ENCODE measurements around the gene CYBA. TPM values are rescaled to one million over a fixed set of nuclear protein-coding genes. Genes with fewer than 3 reads are reported as not detected.

CYBA gene
- total RNA-seq, 1 donor from 2014 or later = 233 TPM

GRCh38 chr16:88624481-88624880 lies 26.4 kb downstream of the CYBA start:
- DNase-seq (ENCODE audit: low spot score) = no peak
- intact Hi-C loops (cut with micrococcal nuclease) = no loop called here
- H3K27ac Mint-ChIP-seq = no peak overlapping the region
- H3K9me3 Mint-ChIP-seq = no peaks in the 10 kb centered on the region
- H3K4me1 Mint-ChIP-seq (ENCODE audit: low read depth) = peaks cover 8% of the 10 kb centered on the region
- H3K4me3 Mint-ChIP-seq (ENCODE audit: low read depth) = no peak overlapping the region
- H3K36me3 Mint-ChIP-seq (ENCODE audit: low read depth) = peaks cover 58% of the 10 kb centered on the region
- H3K27me3 Mint-ChIP-seq (ENCODE audit: low read depth) = no peaks in the 10 kb centered on the region

GRCh38 chr16:88623858-88624257 lies 27.0 kb downstream of the CYBA start:
- intact Hi-C loops (cut with micrococcal nuclease) = no loop called here
- Mint-ChIP-seq H3K36me3 (ENCODE audit: low read depth) (peaks cover 63% of the 10 kb centered on the region), H3K27me3 (ENCODE audit: low read depth) (no peaks in the 10 kb centered on the region), H3K4me1 (ENCODE audit: low read depth) (peaks cover 10% of the 10 kb centered on the region), H3K9me3 (no peaks in the 10 kb centered on the region), H3K27ac (no peak overlapping the region), H3K4me3 (ENCODE audit: low read depth) (no peak overlapping the region)
- no peak for DNase-seq (ENCODE audit: low spot score)

DNA sequence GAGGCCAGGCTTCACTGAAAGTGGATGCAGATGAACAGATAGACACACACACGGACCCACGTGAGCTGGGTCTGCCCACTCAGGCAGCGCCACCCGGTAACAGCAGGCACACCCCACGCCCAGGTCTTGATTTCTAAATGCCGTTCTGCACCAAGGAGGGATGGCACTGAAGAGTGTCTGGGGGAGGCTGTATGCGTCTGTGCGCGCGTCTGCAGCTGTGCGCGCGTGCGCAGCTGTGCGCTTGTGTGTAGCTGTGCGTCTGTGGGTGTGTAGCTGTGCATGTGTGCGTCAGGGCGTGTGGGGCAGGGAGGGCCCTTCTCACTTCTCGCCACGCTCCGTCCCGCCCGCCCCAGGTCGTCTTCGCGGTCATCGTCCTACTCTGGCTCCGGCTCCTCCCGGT lies 28.0 kb downstream of the CYBA start:
- no peak for DNase-seq (ENCODE audit: low spot score)
- Mint-ChIP-seq H3K27me3 (ENCODE audit: low read depth) (no peaks in the 10 kb centered on the region), H3K27ac (no peak overlapping the region), H3K9me3 (no peaks in the 10 kb centered on the region), H3K4me1 (ENCODE audit: low read depth) (peaks cover 10% of the 10 kb centered on the region), H3K36me3 (ENCODE audit: low read depth) (peaks cover 56% of the 10 kb centered on the region), H3K4me3 (ENCODE audit: low read depth) (no peak overlapping the region)
- intact Hi-C loops (cut with micrococcal nuclease) = no loop called here

DNA sequence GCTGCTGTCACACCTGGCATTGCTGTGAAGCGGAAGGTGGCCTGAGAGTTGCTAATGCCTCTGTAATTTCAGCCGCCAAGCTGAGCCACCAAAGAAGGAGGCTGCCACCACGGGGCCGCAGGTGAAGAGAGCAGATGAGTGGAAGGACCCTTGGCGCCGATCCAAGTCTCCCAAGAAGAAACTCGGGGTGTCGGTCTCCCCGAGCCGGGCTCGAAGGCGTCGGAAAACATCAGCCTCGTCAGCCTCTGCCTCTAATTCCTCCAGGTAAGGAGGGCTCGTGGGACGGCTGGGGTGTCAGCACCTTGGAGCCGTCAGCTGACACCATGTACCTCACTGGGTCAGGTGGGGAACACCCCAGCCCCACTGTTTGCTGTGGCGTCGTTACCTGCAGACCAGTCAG lies 28.7 kb downstream of the CYBA start:
- no peak overlapping the region for H3K27ac Mint-ChIP-seq
- H3K4me1 Mint-ChIP-seq (ENCODE audit: low read depth) = peaks cover 10% of the 10 kb centered on the region
- no peaks in the 10 kb centered on the region for H3K9me3 Mint-ChIP-seq
- intact Hi-C loops (cut with micrococcal nuclease) = no loop called here
- no peak overlapping the region for H3K4me3 Mint-ChIP-seq (ENCODE audit: low read depth)
- H3K36me3 Mint-ChIP-seq (ENCODE audit: low read depth) = peaks cover 52% of the 10 kb centered on the region
- no peak for DNase-seq (ENCODE audit: low spot score)
- H3K27me3 Mint-ChIP-seq (ENCODE audit: low read depth) = no peaks in the 10 kb centered on the region

DNA sequence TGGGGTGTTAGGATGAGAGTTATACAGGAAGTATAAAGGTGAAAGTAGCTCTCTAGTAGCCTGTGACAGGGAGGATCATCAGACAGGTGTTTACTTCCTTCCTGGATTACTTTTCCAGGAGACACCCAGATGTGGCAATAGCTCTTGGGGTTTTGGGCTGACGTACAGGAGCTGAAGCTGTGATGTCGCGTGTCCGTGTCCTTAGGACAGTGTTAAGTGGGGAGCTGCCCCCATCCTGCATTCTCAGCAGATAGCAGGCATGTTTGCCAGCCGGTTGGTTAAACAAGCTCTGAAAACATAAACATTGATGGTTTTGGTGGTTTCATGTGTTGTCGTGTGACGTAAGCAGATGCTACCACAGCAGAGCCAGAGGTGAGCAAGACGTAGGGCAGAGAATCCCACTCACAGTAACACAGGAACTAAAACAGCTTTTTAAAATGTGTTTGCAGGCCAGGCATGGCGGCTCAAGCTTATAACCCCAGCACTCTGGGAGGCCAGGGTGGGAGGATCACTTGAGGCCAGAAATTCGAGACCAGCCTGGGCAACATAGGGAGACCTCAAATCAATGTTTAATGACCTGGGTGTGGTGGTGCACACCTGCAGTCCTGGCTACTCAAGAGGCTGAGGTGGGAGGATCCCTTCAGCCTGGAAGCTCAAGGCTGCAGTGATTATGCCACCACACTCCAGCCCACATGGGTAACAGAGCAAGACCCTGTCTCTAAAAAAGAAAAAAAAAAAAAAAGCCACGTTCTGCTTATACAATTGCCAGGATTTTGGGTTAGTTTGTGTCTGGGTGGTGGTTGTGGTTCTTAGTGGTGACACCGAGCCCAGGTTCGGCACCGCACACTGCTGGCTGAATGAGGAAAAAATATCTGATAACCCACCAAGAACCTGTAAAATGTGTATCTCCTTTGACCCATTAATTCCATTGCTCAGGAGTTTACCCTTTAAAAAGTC lies 30.7 kb downstream of the CYBA start:
- Mint-ChIP-seq H3K36me3 (ENCODE audit: low read depth) (peaks cover 53% of the 10 kb centered on the region), H3K27me3 (ENCODE audit: low read depth) (no peaks in the 10 kb centered on the region), H3K4me1 (ENCODE audit: low read depth) (peaks cover 10% of the 10 kb centered on the region), H3K27ac (peak overlapping the region; percentile 52), H3K9me3 (no peaks in the 10 kb centered on the region), H3K4me3 (ENCODE audit: low read depth) (no peak overlapping the region)
- intact Hi-C loops (cut with micrococcal nuclease) = no loop called here
- peak; percentile 31 for DNase-seq (ENCODE audit: low spot score)

- no peaks in the 10 kb centered on the region for H3K27me3 Mint-ChIP-seq (ENCODE audit: low read depth)
- H3K4me1 Mint-ChIP-seq (ENCODE audit: low read depth) = peaks cover 10% of the 10 kb centered on the region
- intact Hi-C loops (cut with micrococcal nuclease) = no loop called here
- H3K36me3 Mint-ChIP-seq (ENCODE audit: low read depth) = peaks cover 52% of the 10 kb centered on the region
- no peak overlapping the region for H3K4me3 Mint-ChIP-seq (ENCODE audit: low read depth)
- H3K9me3 Mint-ChIP-seq = no peaks in the 10 kb centered on the region
- no peak for DNase-seq (ENCODE audit: low spot score)
- no peak overlapping the region for H3K27ac Mint-ChIP-seq
Measured at GRCh38 chr16:88618956-88619667, 31.7 kb downstream of the CYBA start.

DNA sequence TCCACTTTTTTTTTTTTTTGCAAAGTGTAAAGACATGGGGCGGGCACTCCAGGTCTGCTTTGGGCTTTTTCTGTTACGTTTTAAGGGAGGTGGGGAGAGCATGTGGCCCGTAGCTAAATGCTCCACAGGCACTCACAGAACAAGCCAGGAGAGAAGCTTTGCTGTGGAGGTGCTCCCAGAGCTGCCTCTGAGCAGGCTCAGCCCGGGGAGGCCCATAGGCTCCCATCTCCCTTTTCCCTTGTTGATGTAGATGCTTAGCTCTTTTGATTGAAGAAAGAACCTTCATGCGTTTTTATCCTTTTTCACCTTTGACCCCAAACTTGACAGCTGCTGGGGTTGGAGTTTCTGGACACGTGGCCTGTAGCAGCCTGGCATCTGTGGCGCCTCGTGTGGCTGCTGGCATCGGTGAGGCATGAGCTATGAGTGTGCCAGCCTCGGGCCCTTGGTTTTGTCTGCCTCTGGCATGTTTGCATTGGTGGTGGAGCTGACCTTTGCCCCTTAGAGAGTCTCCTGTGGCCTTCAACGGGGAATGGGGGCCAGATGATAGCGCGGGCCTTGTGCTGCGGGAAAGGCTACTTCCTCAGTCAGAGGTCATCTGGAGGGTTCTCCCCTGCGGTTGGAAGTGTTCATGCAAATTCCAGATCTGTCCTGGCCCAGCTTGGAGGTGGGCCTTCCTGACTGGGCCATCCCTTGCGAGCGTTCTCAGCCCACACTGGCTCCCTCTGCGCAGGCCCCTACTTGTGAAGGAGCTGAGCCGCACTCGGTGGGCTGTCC lies 32.5 kb downstream of the CYBA start:
- H3K4me3 Mint-ChIP-seq (ENCODE audit: low read depth) = no peak overlapping the region

GRCh38 chr16:88617268-88618031 lies 33.4 kb downstream of the CYBA start:
- Mint-ChIP-seq H3K9me3 (no peaks in the 10 kb centered on the region), H3K27ac (no peak overlapping the region), H3K36me3 (ENCODE audit: low read depth) (peaks cover 48% of the 10 kb centered on the region), H3K27me3 (ENCODE audit: low read depth) (no peaks in the 10 kb centered on the region), H3K4me3 (ENCODE audit: low read depth) (no peak overlapping the region), H3K4me1 (ENCODE audit: low read depth) (peaks cover 10% of the 10 kb centered on the region)
- intact Hi-C loops (cut with micrococcal nuclease) = no loop called here
- no peak for DNase-seq (ENCODE audit: low spot score)

More for the DNA sequence above, 32.5 kb downstream of the CYBA start:
- Mint-ChIP-seq H3K36me3 (ENCODE audit: low read depth) (peaks cover 49% of the 10 kb centered on the region), H3K9me3 (no peaks in the 10 kb centered on the region), H3K27me3 (ENCODE audit: low read depth) (no peaks in the 10 kb centered on the region), H3K27ac (no peak overlapping the region), H3K4me1 (ENCODE audit: low read depth) (peaks cover 10% of the 10 kb centered on the region)
- DNase-seq (ENCODE audit: low spot score) = no peak
- intact Hi-C loops (cut with micrococcal nuclease) = no loop called here

DNA sequence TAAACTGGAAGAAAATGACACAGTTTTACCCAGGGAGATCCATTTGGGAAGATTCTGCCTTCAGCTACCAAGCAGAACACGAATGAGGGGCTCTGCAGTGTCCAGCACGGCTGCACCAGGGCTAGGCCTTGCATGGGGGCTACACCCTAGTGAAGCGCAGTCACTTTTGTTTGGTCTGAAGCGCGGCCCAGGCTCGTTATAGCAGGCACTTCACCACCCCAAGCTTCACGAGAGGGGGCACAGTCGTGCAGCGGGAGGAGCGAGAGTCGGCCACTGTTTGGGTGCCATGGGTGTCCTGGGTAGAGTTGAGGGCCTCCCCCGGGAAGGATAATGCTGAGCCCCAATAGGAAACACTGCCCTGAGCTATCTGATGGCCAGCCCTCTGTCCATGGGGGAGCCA lies 34.1 kb downstream of the CYBA start:
- Mint-ChIP-seq H3K9me3 (no peaks in the 10 kb centered on the region), H3K4me3 (ENCODE audit: low read depth) (no peak overlapping the region), H3K4me1 (ENCODE audit: low read depth) (peaks cover 10% of the 10 kb centered on the region), H3K27ac (no peak overlapping the region), H3K36me3 (ENCODE audit: low read depth) (peaks cover 42% of the 10 kb centered on the region), H3K27me3 (ENCODE audit: low read depth) (no peaks in the 10 kb centered on the region)
- DNase-seq (ENCODE audit: low spot score) = no peak
- intact Hi-C loops (cut with micrococcal nuclease) = no loop called here

DNA sequence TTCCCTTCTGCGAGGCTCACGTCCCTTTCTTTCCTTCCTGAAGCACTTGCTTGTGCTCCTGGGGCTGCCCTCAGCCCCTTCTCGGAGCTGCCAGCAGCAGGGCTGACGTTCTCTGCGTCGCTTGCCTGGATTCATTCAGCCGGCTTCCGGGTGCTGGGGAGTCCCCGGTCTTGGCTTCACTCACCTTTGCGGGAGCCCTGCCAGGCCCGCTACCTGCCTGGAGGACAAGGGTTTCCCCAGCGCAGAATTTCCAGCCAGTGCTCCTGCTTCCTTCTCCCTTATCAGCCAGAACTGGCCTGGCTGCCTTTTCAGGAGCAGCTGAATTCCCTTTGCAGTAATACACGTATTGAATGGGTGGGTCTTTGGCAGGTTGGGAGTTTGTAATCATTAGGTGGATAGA lies 34.5 kb downstream of the CYBA start:
- H3K4me3 Mint-ChIP-seq (ENCODE audit: low read depth) = no peak overlapping the region
- no peak for DNase-seq (ENCODE audit: low spot score)
- peaks cover 10% of the 10 kb centered on the region for H3K4me1 Mint-ChIP-seq (ENCODE audit: low read depth)
- intact Hi-C loops (cut with micrococcal nuclease) = no loop called here
- H3K9me3 Mint-ChIP-seq = no peaks in the 10 kb centered on the region
- H3K27me3 Mint-ChIP-seq (ENCODE audit: low read depth) = no peaks in the 10 kb centered on the region
- peaks cover 42% of the 10 kb centered on the region for H3K36me3 Mint-ChIP-seq (ENCODE audit: low read depth)
- peak overlapping the region; percentile 55 for H3K27ac Mint-ChIP-seq

DNA sequence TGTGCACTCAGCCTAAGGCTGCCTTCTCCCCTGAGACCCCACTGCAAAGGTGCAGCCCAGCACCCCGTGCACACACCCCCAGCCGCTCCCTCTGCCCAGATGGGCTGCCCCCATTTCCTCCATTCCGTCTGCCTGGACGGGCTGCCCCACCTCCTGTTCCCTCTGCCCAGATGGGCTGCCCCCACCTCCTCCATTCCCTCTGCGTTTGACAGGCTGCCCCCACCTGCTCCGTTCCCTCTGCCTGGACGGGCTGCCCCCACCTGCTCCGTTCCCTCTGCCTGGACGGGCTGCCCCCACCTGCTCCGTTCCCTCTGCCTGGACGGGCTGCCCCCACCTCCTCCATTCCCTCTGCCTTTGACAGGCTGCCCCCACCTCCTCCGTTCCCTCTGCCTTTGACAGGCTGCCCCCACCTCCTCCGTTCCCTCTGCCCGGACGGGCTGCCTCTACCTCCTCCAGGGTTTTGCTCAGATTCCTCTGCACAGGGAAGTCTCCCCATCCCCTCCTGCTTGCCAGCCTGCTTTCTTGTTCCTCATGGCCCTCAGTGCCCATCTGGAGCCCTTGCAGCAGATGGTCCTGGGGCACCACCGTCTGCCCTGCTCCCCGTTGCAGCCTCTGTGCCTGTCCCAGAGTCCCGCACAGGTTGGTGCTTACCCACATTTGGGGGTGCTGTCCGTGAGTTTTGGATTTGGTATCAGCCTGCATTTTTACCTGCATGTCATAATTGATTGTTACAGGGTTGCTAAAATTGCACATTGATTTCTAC lies 35.9 kb downstream of the CYBA start:
- no peak overlapping the region for H3K4me3 Mint-ChIP-seq (ENCODE audit: low read depth)
- H3K4me1 Mint-ChIP-seq (ENCODE audit: low read depth) = peaks cover 6% of the 10 kb centered on the region
- no peak overlapping the region for H3K27ac Mint-ChIP-seq
- no peaks in the 10 kb centered on the region for H3K9me3 Mint-ChIP-seq
- DNase-seq (ENCODE audit: low spot score) = no peak
- no peaks in the 10 kb centered on the region for H3K27me3 Mint-ChIP-seq (ENCODE audit: low read depth)
- intact Hi-C loops (cut with micrococcal nuclease) = no loop called here
- peaks cover 51% of the 10 kb centered on the region for H3K36me3 Mint-ChIP-seq (ENCODE audit: low read depth)
